GM18499 (cell line): ENCODE data around the gene SPTBN4.
"Not testable (repeated sequence)": the region's sequence is repeated elsewhere in the genome, so short reads cannot be mapped to it uniquely, and the experiment has no call there.

Experiments used
- ATAC-seq: cut with Tn5 transposase; IDR thresholded peaks from one replicate; pipeline ENCODE4 v1.9.1; 2021; ENCODE audit warnings: moderate number of reproducible peaks; ENCODE audit not compliant: insufficient read depth, unreplicated experiment

SPTBN4 gene

GRCh38 chr19:40553885-40554857 is 87.4 kb downstream of the SPTBN4 start:
- ATAC-seq, result no peak

- ATAC-seq, result no peak
Observed at GRCh38 chr19:40555978-40556689, 89.3 kb downstream of the SPTBN4 start.

- ATAC-seq, result no peak
Observed at GRCh38 chr19:40556953-40557530, 90.2 kb downstream of the SPTBN4 start.

GRCh38 chr19:40559394-40559793 is 92.6 kb downstream of the SPTBN4 start:
- ATAC-seq, result no peak

- ATAC-seq, result no peak
Observed at GRCh38 chr19:40560092-40560507, 93.3 kb downstream of the SPTBN4 start.

GRCh38 chr19:40561947-40562346 is 95.1 kb downstream of the SPTBN4 start:
- ATAC-seq, result no peak

- not testable (repeated sequence) for ATAC-seq
Observed at GRCh38 chr19:40564535-40564934, 97.7 kb downstream of the SPTBN4 start.

GRCh38 chr19:40565355-40565754 is 98.6 kb downstream of the SPTBN4 start:
- no peak for ATAC-seq

- ATAC-seq, result no peak
Observed at GRCh38 chr19:40565910-40566495, 99.2 kb downstream of the SPTBN4 start.

- ATAC-seq, result no peak
Observed at GRCh38 chr19:40567040-40567749, 100.4 kb downstream of the SPTBN4 start.

- ATAC-seq, result no peak
Observed at GRCh38 chr19:40567750-40568494, 101.1 kb downstream of the SPTBN4 start.

- ATAC-seq, result no peak
Observed at GRCh38 chr19:40570313-40571004, 103.7 kb downstream of the SPTBN4 start.

- ATAC-seq, result no peak
Observed at GRCh38 chr19:40571005-40571318, 104.2 kb downstream of the SPTBN4 start.

GRCh38 chr19:40571831-40572495 is 105.2 kb downstream of the SPTBN4 start:
- ATAC-seq, result no peak

- no peak for ATAC-seq
Observed at GRCh38 chr19:40575326-40575725, 108.5 kb downstream of the SPTBN4 start.

GRCh38 chr19:40576151-40576584 is 109.4 kb downstream of the SPTBN4 start:
- no peak for ATAC-seq

GRCh38 chr19:40576585-40577451 is 110.0 kb downstream of the SPTBN4 start, which contains the start of gene SHKBP1:
TSS of gene SHKBP1 (plus strand) at chr19:40576873. CDS start at chr19:40576900, 27 bp downstream.
- ATAC-seq, result no peak
